DMS153 treated with DMSO at 0.1 percent for 48 hours (cell line): ENCODE data around the gene SPATA25.

Experiments
- DNase-seq: peaks from one replicate; lab custom pipeline; 2025; ENCODE audit not compliant: unreplicated experiment; lab: John Stamatoyannopoulos, UW

Gene SPATA25

GRCh38 chr20:45867136-45867818 lies 20.1 kb downstream of the SPATA25 start:
- no peak for DNase-seq

GRCh38 chr20:45866454-45866853 lies 21.0 kb downstream of the SPATA25 start:
- no peak for DNase-seq

- DNase-seq, result peak; percentile 14
These were observed 23.6 kb downstream of the SPATA25 start for GRCh38 chr20:45863543-45864470.

- DNase-seq, result peak; percentile 15
These were observed 26.0 kb downstream of the SPATA25 start for GRCh38 chr20:45861221-45862075.

GRCh38 chr20:45860560-45861220 lies 26.7 kb downstream of the SPATA25 start:
- DNase-seq, result no peak

GRCh38 chr20:45859916-45860315 lies 27.5 kb downstream of the SPATA25 start:
- DNase-seq, result no peak

GRCh38 chr20:45857882-45858216 lies 29.6 kb downstream of the SPATA25 start:
- no peak for DNase-seq

- DNase-seq, result peak; percentile 98
These were observed 30.1 kb downstream of the SPATA25 start, which contains the start of the genes ACOT8 and ZSWIM3 for GRCh38 chr20:45857114-45857881. TSS of gene ACOT8 (minus strand) at chr20:45857392. CDS start at chr20:45857315, 77 bp downstream. TSS of gene ZSWIM3 (plus strand) at chr20:45857614. CDS start at chr20:45857826, 212 bp downstream.

- no peak for DNase-seq
These were observed 33.9 kb downstream of the SPATA25 start for GRCh38 chr20:45853484-45853883.

GRCh38 chr20:45852326-45852725 lies 35.1 kb downstream of the SPATA25 start:
- no peak for DNase-seq

GRCh38 chr20:45851501-45851900 lies 35.9 kb downstream of the SPATA25 start:
- no peak for DNase-seq

- no peak for DNase-seq
These were observed 36.5 kb downstream of the SPATA25 start for GRCh38 chr20:45850926-45851325.

GRCh38 chr20:45850238-45850637 lies 37.2 kb downstream of the SPATA25 start:
- no peak for DNase-seq

- DNase-seq, result no peak
These were observed 38.3 kb downstream of the SPATA25 start for GRCh38 chr20:45848969-45849582.

- DNase-seq, result no peak
These were observed 39.0 kb downstream of the SPATA25 start for GRCh38 chr20:45848421-45848820.

- no peak for DNase-seq
These were observed 42.0 kb downstream of the SPATA25 start for GRCh38 chr20:45845452-45845851.

GRCh38 chr20:45843506-45843905 lies 43.9 kb downstream of the SPATA25 start:
- no peak for DNase-seq

- DNase-seq, result no peak
These were observed 45.1 kb downstream of the SPATA25 start for GRCh38 chr20:45842169-45842812.
